GM18870 (cell line): ENCODE data around the gene LONP2.

Experiments
- ATAC-seq: cut with Tn5 transposase; IDR thresholded peaks from one replicate; pipeline ENCODE4 v1.9.1; 2021; ENCODE audit warnings: moderate library complexity; ENCODE audit not compliant: unreplicated experiment

LONP2 gene

GRCh38 chr16:48244080-48244862, at the start of gene LONP2:
Gene LONP2, plus strand, starts transcription at chr16:48244300. Its CDS starts 89 bp downstream, at chr16:48244389.
- ATAC-seq = peak; percentile 94

- no peak for ATAC-seq
These were observed 49.1 kb upstream of the LONP2 start for GRCh38 chr16:48194828-48195556.

GRCh38 chr16:48197294-48197693, 46.8 kb upstream of the LONP2 start:
- no peak for ATAC-seq

- no peak for ATAC-seq
These were observed 42.4 kb upstream of the LONP2 start for GRCh38 chr16:48201515-48202201.

- ATAC-seq = no peak
These were observed 39.9 kb upstream of the LONP2 start for GRCh38 chr16:48203974-48204824.

GRCh38 chr16:48204825-48205151, 39.3 kb upstream of the LONP2 start:
- ATAC-seq = no peak

- no peak for ATAC-seq
These were observed 37.4 kb upstream of the LONP2 start for GRCh38 chr16:48206594-48207242.

- ATAC-seq = no peak
These were observed 33.4 kb upstream of the LONP2 start for GRCh38 chr16:48210747-48211146.

- ATAC-seq = no peak
These were observed 32.1 kb upstream of the LONP2 start for GRCh38 chr16:48212033-48212432.

- ATAC-seq = no peak
These were observed 28.4 kb upstream of the LONP2 start for GRCh38 chr16:48215738-48216137.

- ATAC-seq = no peak
These were observed 26.4 kb upstream of the LONP2 start for GRCh38 chr16:48217708-48218107.

GRCh38 chr16:48218473-48218872, 25.6 kb upstream of the LONP2 start:
- ATAC-seq = no peak

GRCh38 chr16:48220891-48221290, 23.2 kb upstream of the LONP2 start:
- no peak for ATAC-seq

GRCh38 chr16:48223490-48223889, 20.6 kb upstream of the LONP2 start:
- ATAC-seq = no peak

- ATAC-seq = no peak
These were observed 18.6 kb upstream of the LONP2 start for GRCh38 chr16:48225456-48225855.

GRCh38 chr16:48231727-48232492, 12.2 kb upstream of the LONP2 start:
- no peak for ATAC-seq

GRCh38 chr16:48232493-48233040, 11.5 kb upstream of the LONP2 start:
- ATAC-seq = no peak

GRCh38 chr16:48234630-48235029, 9.5 kb upstream of the LONP2 start:
- ATAC-seq = no peak

- ATAC-seq = no peak
These were observed 9.0 kb upstream of the LONP2 start for GRCh38 chr16:48235058-48235555.
